IMR-90 (cell line): ENCODE measurements around the gene ADGRA3. TPM values are rescaled to one million over a fixed set of nuclear protein-coding genes. Genes with fewer than 3 reads are reported as not detected.

Experiments used
- ATAC-seq: fragments of 200-7000 bp; cut with Tn5 transposase; 2 replicates; pipeline ENCODE4 v1.9.1; 2020; ENCODE audit warnings: low read depth, mild to moderate bottlenecking, moderate library complexity
- BruUV-seq: library from RNA; stranded (reverse); fragments of 400-500 nt; replicated peaks from 2 replicates; lab custom pipeline; 2021; lab: Mats Ljungman, UMichigan
- CTCF ChIA-PET: fragments of 300-600 bp; formaldehyde crosslinking; extraction: SDS; loops from one replicate; lab custom pipeline; 2021; ENCODE audit warnings: antibody characterized with exemption; lab: Yijun Ruan, JAX
- POLR2A ChIA-PET: fragments of 300-600 bp; sonication (Branson Sonifier 250); formaldehyde crosslinking; loops from one replicate; lab custom pipeline; 2022; ENCODE audit warnings: antibody characterized with exemption; ENCODE audit not compliant: unreplicated experiment; lab: Charles Lee
- DNase-seq: peaks from one replicate; pipeline ENCODE4 v3.0.0; 2013
- H2AFZ ChIP-seq: replicated peaks from 2 replicates; pipeline ENCODE3; 2013; ENCODE audit warnings: low read length, mild to moderate bottlenecking; ENCODE audit not compliant: poor library complexity
- H2AK5ac ChIP-seq: 2 replicates; pipeline ENCODE4 v1.6.1; 2013; ENCODE audit warnings: low read depth, low read length, inconsistent platforms
- H2AK9ac ChIP-seq: replicated peaks from 2 replicates; pipeline ENCODE3; 2013; ENCODE audit warnings: mild to moderate bottlenecking, low read depth, low read length, moderate library complexity; ENCODE audit not compliant: poor library complexity
- H2BK120ac ChIP-seq: 2 replicates; pipeline ENCODE4 v1.6.1; 2013; ENCODE audit warnings: low read depth, low read length, inconsistent platforms
- H2BK15ac ChIP-seq: 3 replicates; pipeline ENCODE4 v1.6.1; 2013; ENCODE audit warnings: low read depth, low read length, inconsistent platforms
- H2BK20ac ChIP-seq: 2 replicates; pipeline ENCODE4 v1.6.1; 2013; ENCODE audit warnings: low read depth, mild to moderate bottlenecking, inconsistent platforms, low read length, moderate library complexity
- H2BK5ac ChIP-seq: 2 replicates; pipeline ENCODE4 v1.6.1; 2013; ENCODE audit warnings: mild to moderate bottlenecking, low read depth, low read length, inconsistent platforms; ENCODE audit not compliant: poor library complexity, severe bottlenecking
- H3K14ac ChIP-seq: replicated peaks from 2 replicates; pipeline ENCODE4 v1.6.1; 2013; ENCODE audit warnings: low read depth, low read length, inconsistent platforms
- H3K18ac ChIP-seq: 2 replicates; pipeline ENCODE4 v1.6.1; 2013; ENCODE audit warnings: low read depth, low read length, control low read depth
- H3K23ac ChIP-seq: 2 replicates; pipeline ENCODE4 v1.6.1; 2013; ENCODE audit warnings: low read depth, low read length, inconsistent platforms
- H3K27ac ChIP-seq: 2 replicates; pipeline ENCODE4 v1.5.1; 2013; ENCODE audit warnings: mild to moderate bottlenecking, control low read depth, low read length; ENCODE audit not compliant: insufficient read depth
- H3K27me3 ChIP-seq: 2 replicates; pipeline ENCODE4 v1.6.1; 2013; ENCODE audit warnings: low read length; ENCODE audit not compliant: control insufficient read depth, insufficient read depth
- H3K36me3 ChIP-seq: 2 replicates; pipeline ENCODE4 v1.6.1; 2013; ENCODE audit warnings: low read length, mixed read lengths; ENCODE audit not compliant: control insufficient read depth, insufficient read depth
- H3K4ac ChIP-seq: 2 replicates; pipeline ENCODE4 v1.6.1; 2013; ENCODE audit warnings: low read depth, low read length, inconsistent platforms
- H3K4me1 ChIP-seq: 2 replicates; pipeline ENCODE4 v1.6.1; 2013; ENCODE audit warnings: low read length, mixed read lengths; ENCODE audit not compliant: control insufficient read depth, insufficient read depth
- H3K4me2 ChIP-seq: 2 replicates; pipeline ENCODE4 v1.6.1; 2013; ENCODE audit warnings: low read depth, mild to moderate bottlenecking, control low read depth, low read length, moderate library complexity
- H3K4me3 ChIP-seq: 2 replicates; pipeline ENCODE4 v1.5.1; 2013; ENCODE audit warnings: low read depth, mild to moderate bottlenecking, control low read depth, low read length, moderate library complexity; ENCODE audit not compliant: insufficient read depth
- H3K56ac ChIP-seq: 2 replicates; pipeline ENCODE4 v1.6.1; 2013; ENCODE audit warnings: low read length, inconsistent platforms; ENCODE audit not compliant: insufficient read depth; ENCODE audit errors: extremely low read depth
- H3K79me1 ChIP-seq, 2 experiments: 2 replicates each; pipeline ENCODE4 v1.6.1; 2013; ENCODE audit warnings: low read length in 2 of 2, inconsistent platforms in 1 of 2, low read depth in 1 of 2
- H3K9ac ChIP-seq: 2 replicates; pipeline ENCODE4 v1.6.1; 2013; ENCODE audit warnings: low read depth, low read length, control low read depth
- H3K9me1 ChIP-seq: 2 replicates; pipeline ENCODE4 v1.6.1; 2013; ENCODE audit warnings: low read length, inconsistent platforms; ENCODE audit not compliant: insufficient read depth
- H3K9me3 ChIP-seq: 2 replicates; pipeline ENCODE4 v1.6.1; 2013; ENCODE audit warnings: low read length; ENCODE audit not compliant: control insufficient read depth, insufficient read depth
- H4K20me1 ChIP-seq: 2 replicates; pipeline ENCODE4 v1.6.1; 2013; ENCODE audit warnings: low read length, inconsistent platforms; ENCODE audit not compliant: insufficient read depth
- H4K5ac ChIP-seq: 2 replicates; pipeline ENCODE4 v1.6.1; 2013; ENCODE audit warnings: mild to moderate bottlenecking, low read depth, low read length, control low read depth
- H4K8ac ChIP-seq, 2 experiments: 2 replicates each; pipeline ENCODE4 v1.6.1; 2013; ENCODE audit warnings: low read depth in 2 of 2, low read length in 2 of 2, control low read depth in 1 of 2, inconsistent platforms in 1 of 2
- H4K91ac ChIP-seq: 2 replicates; pipeline ENCODE4 v1.6.1; 2013; ENCODE audit warnings: low read depth, low read length, inconsistent platforms; ENCODE audit not compliant: insufficient read depth
- BHLHE40 ChIP-seq: fragments of 150-350 bp; IDR thresholded peaks from 2 replicates; pipeline ENCODE4 v1.6.1; 2016; ENCODE audit warnings: mild to moderate bottlenecking, low read depth, low read length
- CEBPB ChIP-seq: IDR thresholded peaks from 2 replicates; pipeline ENCODE4 v1.6.1; 2012; ENCODE audit warnings: low read depth, low read length, improper control_type of control experiment
- CHD1 ChIP-seq: IDR thresholded peaks from 2 replicates; pipeline ENCODE4 v1.6.1; 2012; ENCODE audit warnings: low read depth, low read length, improper control_type of control experiment
- MAZ ChIP-seq: IDR thresholded peaks from 2 replicates; pipeline ENCODE4 v1.6.1; 2012; ENCODE audit warnings: low read depth, mild to moderate bottlenecking, low read length, improper control_type of control experiment, moderate library complexity, borderline replicate concordance
- NFE2L2 ChIP-seq: fragments of 150-350 bp; IDR thresholded peaks from 2 replicates; pipeline ENCODE4 v1.6.1; 2016; ENCODE audit warnings: low read depth, mild to moderate bottlenecking, low read length
- RAD21 ChIP-seq: IDR thresholded peaks from 2 replicates; pipeline ENCODE4 v1.6.1; 2012; ENCODE audit warnings: low read length, improper control_type of control experiment
- RFX5 ChIP-seq: IDR thresholded peaks from 2 replicates; pipeline ENCODE4 v1.8.0; 2012; ENCODE audit warnings: low read depth, mild to moderate bottlenecking, low read length, moderate library complexity
- SMC3 ChIP-seq: fragments of 150-350 bp; IDR thresholded peaks from 2 replicates; pipeline ENCODE4 v1.6.1; 2016; ENCODE audit warnings: low read depth, mild to moderate bottlenecking, antibody characterized with exemption, low read length, moderate library complexity
- WGBS, 2 experiments: methylation state at CpG; one replicate each; pipeline versions ENCODE4 v1.1.5 to v1.1.7; 2013; ENCODE audit warnings: missing lambda C conversion rate in 2 of 2; ENCODE audit not compliant: insufficient read length in 1 of 2; ENCODE audit errors: extremely low coverage in 2 of 2; 5-methylcytosine and 5-hydroxymethylcytosine counted together
- dilution Hi-C: fragments of 300-500 bp; cut with HindIII; formaldehyde crosslinking; loops from one replicate; pipeline ENCODE4 v1.14.3; 2018; ENCODE audit warnings: low sequenced_read_pairs; ENCODE audit not compliant: unreplicated experiment
- in situ Hi-C: fragments of 300-500 bp; cut with MboI; formaldehyde crosslinking; loops from 3 replicates; pipeline ENCODE4 v1.14.3; 2019; ENCODE audit warnings: low sequenced_read_pairs, inconsistent platforms, mixed read lengths
- intact Hi-C: fragments of 100-400 bp; cut with micrococcal nuclease; formaldehyde crosslinking; loops from 2 replicates; pipeline ENCODE4 v1.10.0; 2022
- polyA plus RNA-seq, 3 experiments: library from polyadenylated mRNA; depleted of rRNA; stranded (reverse); fragments of >200 nt; gene quantifications; 2 replicates each; pipeline ENCODE4 v1.2.3, GENCODE V29; 2012; ENCODE audit warnings: low replicate concordance in 1 of 3
- total RNA-seq: library from RNA; depleted of rRNA; stranded (reverse); fragments of >200 nt; gene quantifications from 2 replicates; pipeline ENCODE4 v1.2.3, GENCODE V29; 2012
- TF ChIP-seq, protein P1 (sequence below): fragments of 150-350 bp; IDR thresholded peaks from 2 replicates; pipeline ENCODE4 v1.6.1; 2016; ENCODE audit warnings: low read depth, mild to moderate bottlenecking, low read length, moderate library complexity, borderline replicate concordance

The ADGRA3 gene
- total and polyA plus RNA-seq, 2 of the 4 experiments (the other 2 are of a cell fraction), result 20.1 to 28.0 TPM

- Histone ChIP-seq H4K20me1 (no peaks in the 10 kb centered on the region), H2AK9ac (no peak overlapping the region), H2BK15ac (no peak overlapping the region), H3K9me1 (no peaks in the 10 kb centered on the region), H2BK5ac (no peak overlapping the region), H4K5ac (no peak overlapping the region), H3K9ac (no peak overlapping the region), H3K27ac (no peak overlapping the region), H2BK120ac (no peak overlapping the region), H3K79me1 (no peaks in the 10 kb centered on the region), H3K4ac (no peak overlapping the region), H2AK5ac (no peak overlapping the region), H3K4me1 (no peaks in the 10 kb centered on the region), H3K14ac (no peak overlapping the region), H3K23ac (no peak overlapping the region), H4K8ac (no peak overlapping the region), H3K9me3 (no peaks in the 10 kb centered on the region), H3K4me2 (no peak overlapping the region), H3K56ac (no peak overlapping the region), H3K4me3 (no peak overlapping the region), H3K36me3 (no peaks in the 10 kb centered on the region), H4K91ac (no peak overlapping the region), H3K18ac (no peak overlapping the region), H2AFZ (no peak overlapping the region), H3K27me3 (no peaks in the 10 kb centered on the region; the same call in 1 of the 2 replicates), H2BK20ac (no peak overlapping the region)
- no peak for DNase-seq
- no peak for ATAC-seq
- no TSS peak for BruUV-seq
- TF ChIP-seq CEBPB (no peak), SMC3 (no peak), RFX5 (no peak), NFE2L2 (no peak), BHLHE40 (no peak), MAZ (no peak), CHD1 (no peak), RAD21 (no peak)
- TF ChIP-seq, protein P1, sequence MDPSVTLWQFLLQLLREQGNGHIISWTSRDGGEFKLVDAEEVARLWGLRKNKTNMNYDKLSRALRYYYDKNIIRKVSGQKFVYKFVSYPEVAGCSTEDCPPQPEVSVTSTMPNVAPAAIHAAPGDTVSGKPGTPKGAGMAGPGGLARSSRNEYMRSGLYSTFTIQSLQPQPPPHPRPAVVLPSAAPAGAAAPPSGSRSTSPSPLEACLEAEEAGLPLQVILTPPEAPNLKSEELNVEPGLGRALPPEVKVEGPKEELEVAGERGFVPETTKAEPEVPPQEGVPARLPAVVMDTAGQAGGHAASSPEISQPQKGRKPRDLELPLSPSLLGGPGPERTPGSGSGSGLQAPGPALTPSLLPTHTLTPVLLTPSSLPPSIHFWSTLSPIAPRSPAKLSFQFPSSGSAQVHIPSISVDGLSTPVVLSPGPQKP, result no peak
- ChIA-PET POLR2A (no interaction called here), CTCF (no interaction called here)
- WGBS, 2 experiments, result no CpG with 5 or more reads among the region's 3 CpGs
- intact Hi-C loops (no loop called here), in situ Hi-C loops (no loop called here), dilution Hi-C loops (no loop called here)
These were observed 9.0 kb upstream of the ADGRA3 start for GRCh38 chr4:22524895-22525294.
